Hypothalamus (tissue), 51 donors: ENCODE measurements around the gene ZNF556.

Source experiments
- DNase-seq, 51 donors: peaks; one replicate each; lab custom pipeline; 2025; lab: John Stamatoyannopoulos, UW

The ZNF556 gene

GRCh38 chr19:2867025-2867991 lies at the start of gene ZNF556:
TSS of gene ZNF556 (plus strand) at chr19:2867335. CDS start at chr19:2867422, 87 bp downstream.
- peak in 10 of 51 donors; percentile 4 to 54 (median 21) for DNase-seq

GRCh38 chr19:2819540-2820111 lies 47.5 kb upstream of the ZNF556 start, which contains the start of gene ZNF554:
TSS of gene ZNF554 (plus strand) at chr19:2819868. CDS start at chr19:2820072, 204 bp downstream.
- peak; percentile 45 to 96 (median 90) for DNase-seq

- DNase-seq, result peak in 4 of 51 donors; percentile 13 to 40 (median 34)
Measured at GRCh38 chr19:2820112-2820702, 46.9 kb upstream of the ZNF556 start.

- no peak for DNase-seq
Measured at GRCh38 chr19:2822846-2823245, 44.3 kb upstream of the ZNF556 start.

GRCh38 chr19:2823646-2824045 lies 43.5 kb upstream of the ZNF556 start:
- DNase-seq, result no peak

- DNase-seq, result no peak
Measured at GRCh38 chr19:2824129-2824528, 43.0 kb upstream of the ZNF556 start.

GRCh38 chr19:2827022-2827421 lies 40.1 kb upstream of the ZNF556 start:
- DNase-seq, result no peak

GRCh38 chr19:2827840-2828489 lies 39.2 kb upstream of the ZNF556 start:
- no peak for DNase-seq

- DNase-seq, result no peak
Measured at GRCh38 chr19:2834294-2834871, 32.8 kb upstream of the ZNF556 start.

- DNase-seq, result no peak
Measured at GRCh38 chr19:2837430-2837829, 29.7 kb upstream of the ZNF556 start.

GRCh38 chr19:2840794-2841791 lies 26.0 kb upstream of the ZNF556 start, which contains the start of gene ZNF555:
TSS of gene ZNF555 (plus strand) at chr19:2841475. CDS start at chr19:2841573, 98 bp downstream.
- DNase-seq, result peak; percentile 94 to 100 (median 99)

- DNase-seq, result peak in 2 of 51 donors; percentile 2 to 3
Measured at GRCh38 chr19:2841855-2842574, 25.1 kb upstream of the ZNF556 start.

GRCh38 chr19:2845107-2845506 lies 22.0 kb upstream of the ZNF556 start:
- DNase-seq, result no peak

- no peak for DNase-seq
Measured at GRCh38 chr19:2846180-2846894, 20.8 kb upstream of the ZNF556 start.

- DNase-seq, result no peak
Measured at GRCh38 chr19:2847507-2847906, 19.6 kb upstream of the ZNF556 start.

GRCh38 chr19:2848616-2849015 lies 18.5 kb upstream of the ZNF556 start:
- no peak for DNase-seq

- no peak for DNase-seq
Measured at GRCh38 chr19:2850256-2850925, 16.7 kb upstream of the ZNF556 start.
